NT2/D1 (cell line): ENCODE measurements around the gene C3AR1.

ENCODE experiments used
- YY1 ChIP-seq: IDR thresholded peaks from 2 replicates; pipeline ENCODE4 v1.6.1; 2011; ENCODE audit not compliant: insufficient read length, insufficient read depth
- ZNF274 ChIP-seq: IDR thresholded peaks from 2 replicates; pipeline ENCODE4 v1.6.1; 2011; ENCODE audit warnings: mild to moderate bottlenecking, low read depth, low read length

GRCh38 chr12:8081251-8081920, 15.2 kb upstream of the C3AR1 start:
- TF ChIP-seq ZNF274 (no peak), YY1 (no peak)
